Esophagus muscularis mucosa (tissue), 4 donors: ENCODE measurements around the gene S100A12. TPM values are rescaled to one million over a fixed set of nuclear protein-coding genes. Genes with fewer than 3 reads are reported as not detected.

ENCODE experiments used
- DNase-seq: peaks from one replicate; pipeline ENCODE4 v3.0.0-alpha.2; 2017; ENCODE audit errors: extremely low spot score
- H3K27ac ChIP-seq, 4 donors: fragments of 200-600 bp; sonication (generic); replicated peaks in 1 of 4; 1 replicate in 3 of 4; 2 replicates in 1 of 4; pipeline ENCODE4 v1.5.1; 2016 to 2019; ENCODE audit warnings: mild to moderate bottlenecking in 1 of 4
- H3K27me3 ChIP-seq, 4 donors: fragments of 200-600 bp; sonication (generic); one replicate each; pipeline versions ENCODE4 v1.5.1 to v1.6.0; 2016 to 2019
- H3K36me3 ChIP-seq, 4 donors: fragments of 200-600 bp; sonication (generic); one replicate each; pipeline ENCODE4 v1.5.1; 2016 to 2019
- H3K4me1 ChIP-seq, 4 donors: fragments of 200-600 bp; sonication (generic); one replicate each; pipeline ENCODE4 v1.5.1; 2016 to 2019
- H3K4me3 ChIP-seq, 4 donors: fragments of 200-600 bp; sonication (generic); 1 replicate in 2 of 4; 2 replicates in 2 of 4; pipeline ENCODE4 v1.5.1; 2016 to 2019; ENCODE audit warnings: mild to moderate bottlenecking in 4 of 4, moderate library complexity in 1 of 4
- H3K9me3 ChIP-seq, 4 donors: fragments of 200-600 bp; sonication (generic); 1 replicate in 3 of 4; 2 replicates in 1 of 4; pipeline ENCODE4 v1.5.1; 2016 to 2019
- EP300 ChIP-seq: sonication (generic); formaldehyde crosslinking; IDR thresholded peaks from one replicate; pipeline ENCODE4 v1.6.1; 2017; ENCODE audit warnings: antibody characterized with exemption
- POLR2A ChIP-seq: fragments of 450-650 bp; IDR thresholded peaks from one replicate; pipeline ENCODE4 v1.6.1; 2017; ENCODE audit warnings: antibody characterized with exemption, moderate library complexity, mild to moderate bottlenecking, low read depth
- POLR2AphosphoS5 ChIP-seq, 2 donors: sonication (generic); formaldehyde crosslinking; IDR thresholded peaks; one replicate each; pipeline ENCODE4 v1.6.1; 2017; ENCODE audit warnings: antibody characterized with exemption in 2 of 2
- WGBS: methylation state at CpG from one replicate; pipeline ENCODE4 v1.1.5; 2018; 5-methylcytosine and 5-hydroxymethylcytosine counted together
- intact Hi-C: fragments of 100-400 bp; cut with DNase I; formaldehyde crosslinking; loops from one replicate; pipeline ENCODE4 v1.15.1; 2023
- total RNA-seq, 4 donors: library from RNA; depleted of rRNA; stranded (reverse); fragments of >200 nt; gene quantifications; one replicate each; pipeline versions ENCODE4 v1.1.0 to v1.2.1, GENCODE V29; 2016
- TF ChIP-seq, protein P1 (sequence below), 3 experiments: fragments of 200-600 bp in 2 of 3; fragments of 450-650 bp in 1 of 3; sonication (generic) in 2 of 3; IDR thresholded peaks; one replicate each; pipeline ENCODE4 v1.5.1; 2017 to 2019; ENCODE audit warnings: antibody characterized with exemption in 3 of 3, mild to moderate bottlenecking in 2 of 3, moderate library complexity in 1 of 3

The S100A12 gene
- total RNA-seq, 4 donors from 2014 or later, result 33.1 TPM; not detected in 3

DNA sequence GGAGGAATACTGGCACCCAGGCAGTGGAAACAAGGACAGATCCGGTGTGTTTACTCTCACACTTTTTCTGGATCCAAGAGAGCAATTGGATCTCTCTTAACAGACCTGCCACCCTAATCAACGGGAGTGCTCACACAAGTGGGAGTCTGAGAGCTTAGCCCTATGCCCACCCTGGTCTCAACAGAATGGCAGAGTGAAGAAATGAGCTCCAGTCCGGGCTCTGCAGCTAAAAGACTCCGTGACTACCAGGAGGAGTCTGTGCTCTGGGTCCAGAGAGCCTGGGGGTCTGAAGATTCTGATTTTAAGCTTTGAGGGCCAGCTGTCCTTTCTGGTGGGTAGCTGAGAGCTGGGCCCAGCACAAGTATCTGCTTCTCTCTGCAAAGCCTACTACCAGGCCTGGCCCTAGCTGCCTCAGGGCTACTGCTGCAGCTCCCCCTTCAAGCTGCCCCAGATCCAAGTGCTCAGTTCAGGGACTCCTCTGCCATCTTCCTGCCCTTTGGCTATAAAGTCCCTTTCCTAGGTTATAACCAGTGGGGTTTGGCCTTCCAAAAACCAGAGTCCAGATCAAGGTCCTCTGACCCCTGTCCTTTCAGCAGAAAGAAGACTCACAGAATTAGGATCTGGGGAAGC lies 13.8 kb downstream of the S100A12 start:
- H3K27me3 ChIP-seq, result peaks cover 0 to 4% (median 0%) of the 10 kb centered on the region in 4 donors
- H3K36me3 ChIP-seq, result no peaks in the 10 kb centered on the region
- DNase-seq, result no peak
- H3K27ac ChIP-seq, result no peak overlapping the region
- WGBS, result 83% methylated on average over 3 of the region's 4 CpGs
- TF ChIP-seq, protein P1, sequence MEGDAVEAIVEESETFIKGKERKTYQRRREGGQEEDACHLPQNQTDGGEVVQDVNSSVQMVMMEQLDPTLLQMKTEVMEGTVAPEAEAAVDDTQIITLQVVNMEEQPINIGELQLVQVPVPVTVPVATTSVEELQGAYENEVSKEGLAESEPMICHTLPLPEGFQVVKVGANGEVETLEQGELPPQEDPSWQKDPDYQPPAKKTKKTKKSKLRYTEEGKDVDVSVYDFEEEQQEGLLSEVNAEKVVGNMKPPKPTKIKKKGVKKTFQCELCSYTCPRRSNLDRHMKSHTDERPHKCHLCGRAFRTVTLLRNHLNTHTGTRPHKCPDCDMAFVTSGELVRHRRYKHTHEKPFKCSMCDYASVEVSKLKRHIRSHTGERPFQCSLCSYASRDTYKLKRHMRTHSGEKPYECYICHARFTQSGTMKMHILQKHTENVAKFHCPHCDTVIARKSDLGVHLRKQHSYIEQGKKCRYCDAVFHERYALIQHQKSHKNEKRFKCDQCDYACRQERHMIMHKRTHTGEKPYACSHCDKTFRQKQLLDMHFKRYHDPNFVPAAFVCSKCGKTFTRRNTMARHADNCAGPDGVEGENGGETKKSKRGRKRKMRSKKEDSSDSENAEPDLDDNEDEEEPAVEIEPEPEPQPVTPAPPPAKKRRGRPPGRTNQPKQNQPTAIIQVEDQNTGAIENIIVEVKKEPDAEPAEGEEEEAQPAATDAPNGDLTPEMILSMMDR (IDR thresholded peaks at IDR 0.05), result no peak
- TF ChIP-seq POLR2AphosphoS5 (IDR thresholded peaks at IDR 0.05) (no peak), POLR2A (no peak), EP300 (no peak)
- intact Hi-C loops, result no loop called here
- no peaks in the 10 kb centered on the region for H3K9me3 ChIP-seq
- H3K4me3 ChIP-seq, result no peak overlapping the region
- no peaks in the 10 kb centered on the region for H3K4me1 ChIP-seq

- DNase-seq, result no peak
- Histone ChIP-seq H3K9me3 (no peaks in the 10 kb centered on the region), H3K27ac (no peak overlapping the region), H3K36me3 (no peaks in the 10 kb centered on the region), H3K27me3 (peaks cover 0 to 3% (median 0%) of the 10 kb centered on the region in 4 donors), H3K4me3 (no peak overlapping the region), H3K4me1 (no peaks in the 10 kb centered on the region)
- TF ChIP-seq, protein P1 (IDR thresholded peaks at IDR 0.05), result no peak
- TF ChIP-seq EP300, result no peak
- 78% methylated on average over 11 of the region's 11 CpGs for WGBS
- intact Hi-C loops, result no loop called here
These were observed 14.6 kb downstream of the S100A12 start for GRCh38 chr1:153360592-153361479.

GRCh38 chr1:153360190-153360589 lies 15.2 kb downstream of the S100A12 start:
- Histone ChIP-seq H3K27ac (no peak overlapping the region), H3K27me3 (peaks cover 0 to 6% (median 0%) of the 10 kb centered on the region in 4 donors), H3K4me3 (no peak overlapping the region), H3K36me3 (no peaks in the 10 kb centered on the region), H3K4me1 (no peaks in the 10 kb centered on the region), H3K9me3 (no peaks in the 10 kb centered on the region)
- DNase-seq, result no peak
- intact Hi-C loops, result no loop called here
- 65% methylated on average over 2 of the region's 2 CpGs for WGBS
- TF ChIP-seq, protein P1 (IDR thresholded peaks at IDR 0.05), result no peak
- no peak for TF ChIP-seq EP300
- no peak for TF ChIP-seq POLR2A
- no peak for TF ChIP-seq POLR2AphosphoS5 (IDR thresholded peaks at IDR 0.05)

DNA sequence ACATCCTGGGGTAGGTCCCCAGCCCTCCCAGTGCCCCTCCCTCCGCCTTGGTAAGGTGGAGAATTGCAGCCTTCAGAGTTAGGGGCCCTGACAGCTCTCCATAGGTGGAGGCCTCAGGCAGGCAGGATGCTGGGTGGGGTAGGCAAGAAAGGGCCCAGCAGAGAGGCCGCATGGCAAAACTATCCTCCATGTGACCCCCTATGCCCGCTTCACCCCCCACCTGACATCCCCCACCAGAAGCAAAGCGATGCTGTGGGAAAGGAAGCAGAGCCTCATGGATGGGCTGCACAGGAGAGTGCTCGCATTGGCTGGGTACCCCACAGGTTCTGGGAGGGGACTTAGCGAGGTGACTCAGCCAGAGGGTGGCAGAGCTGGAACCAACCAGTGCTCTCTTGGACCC lies 16.2 kb downstream of the S100A12 start:
- Histone ChIP-seq H3K27ac (no peak overlapping the region), H3K4me1 (no peaks in the 10 kb centered on the region), H3K4me3 (peak overlapping the region in 3 of 4 donors; percentile 12 to 38 (median 15)), H3K27me3 (peaks cover 0 to 6% (median 0%) of the 10 kb centered on the region in 4 donors), H3K36me3 (no peaks in the 10 kb centered on the region), H3K9me3 (no peaks in the 10 kb centered on the region)
- DNase-seq, result no peak
- no peak for TF ChIP-seq EP300
- no peak for TF ChIP-seq POLR2AphosphoS5 (IDR thresholded peaks at IDR 0.05)
- TF ChIP-seq POLR2A, result no peak
- TF ChIP-seq, protein P1 (IDR thresholded peaks at IDR 0.05), result no peak
- WGBS, result 96% methylated on average over 6 of the region's 6 CpGs
- intact Hi-C loops, result no loop called here
